CD1c-positive myeloid dendritic cell (primary cell): ENCODE data around the gene SCG3.

Experiments
- DNase-seq: peaks from one replicate; pipeline ENCODE4 v3.0.0-alpha.2; 2016; ENCODE audit errors: extremely low spot score

SCG3 gene

DNA sequence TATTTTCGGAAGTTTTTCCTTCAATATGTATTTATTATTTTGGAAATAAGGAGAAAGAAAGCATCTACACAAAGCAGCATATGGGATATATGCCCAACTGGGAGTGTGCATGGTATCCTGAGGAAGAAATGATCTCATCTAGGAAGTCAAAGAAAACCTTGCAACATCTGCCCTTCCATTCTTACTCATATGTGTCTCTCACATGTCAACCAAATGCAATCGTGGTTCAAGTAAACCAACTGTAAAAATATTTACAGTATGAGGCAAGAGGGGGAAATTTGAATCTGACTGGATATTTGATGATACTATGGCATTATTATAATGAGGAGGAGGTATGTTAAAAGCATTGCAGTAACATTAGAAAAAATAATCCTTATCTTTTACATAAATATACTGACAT, 3.2 kb upstream of the SCG3 start:
- peak; percentile 58 for DNase-seq

DNA sequence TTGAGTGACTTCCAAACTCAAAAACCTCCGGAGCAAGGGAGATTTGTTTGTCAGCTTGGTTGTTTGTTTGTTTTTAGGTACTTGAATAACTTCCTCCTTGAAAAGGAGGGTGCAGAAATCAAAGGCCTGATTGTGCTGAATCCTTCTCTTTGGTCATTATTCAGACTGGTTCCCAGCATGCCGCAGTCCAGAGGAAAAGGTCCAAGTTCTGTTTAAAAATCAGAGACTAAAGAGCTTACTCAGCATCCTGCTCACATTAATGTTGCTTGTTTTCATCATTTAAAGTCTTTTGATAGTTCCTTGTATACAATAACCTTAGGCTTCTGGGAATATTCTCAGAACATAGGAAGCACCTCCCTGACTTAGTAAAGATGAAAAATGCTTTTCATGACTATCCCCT, 982 bp upstream of the SCG3 start:
- no peak for DNase-seq

DNA sequence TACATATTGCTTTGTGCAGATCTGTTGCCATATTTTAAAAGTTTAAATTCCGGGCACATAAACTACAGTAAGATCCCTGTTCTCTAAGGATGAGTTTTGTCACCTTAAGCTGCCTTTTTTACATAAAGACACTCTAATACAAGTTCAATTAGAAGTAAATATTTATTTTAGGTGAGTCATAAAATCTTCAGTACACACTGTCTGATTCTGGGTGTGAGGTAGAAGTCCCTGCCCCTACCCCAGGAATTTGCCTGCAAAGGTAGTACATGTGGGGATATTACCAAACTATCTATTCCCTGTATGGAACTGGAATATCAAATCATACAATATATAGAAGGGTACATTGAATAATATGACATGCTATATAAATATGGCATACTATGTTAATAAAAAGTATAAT, 6.3 kb downstream of the SCG3 start:
- no peak for DNase-seq

DNA sequence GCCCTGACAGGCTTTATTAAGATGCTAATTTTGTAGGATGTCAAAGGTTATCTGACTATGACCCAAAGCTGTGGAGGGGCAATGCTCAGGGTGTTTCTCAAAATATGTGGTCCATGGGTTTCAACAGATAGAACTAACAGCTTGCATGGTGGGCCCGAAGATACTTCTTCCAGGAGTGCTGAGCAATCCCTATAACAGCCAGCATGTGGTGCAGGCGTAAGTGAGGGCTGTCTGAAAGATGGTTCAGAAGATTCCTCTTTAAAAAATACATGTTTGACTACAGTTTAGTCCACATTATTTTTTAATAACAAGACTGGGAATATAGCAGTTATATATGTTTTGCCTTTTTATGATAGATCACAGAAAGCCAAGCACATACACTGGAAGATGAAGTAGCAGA, 7.6 kb downstream of the SCG3 start:
- DNase-seq = no peak

DNA sequence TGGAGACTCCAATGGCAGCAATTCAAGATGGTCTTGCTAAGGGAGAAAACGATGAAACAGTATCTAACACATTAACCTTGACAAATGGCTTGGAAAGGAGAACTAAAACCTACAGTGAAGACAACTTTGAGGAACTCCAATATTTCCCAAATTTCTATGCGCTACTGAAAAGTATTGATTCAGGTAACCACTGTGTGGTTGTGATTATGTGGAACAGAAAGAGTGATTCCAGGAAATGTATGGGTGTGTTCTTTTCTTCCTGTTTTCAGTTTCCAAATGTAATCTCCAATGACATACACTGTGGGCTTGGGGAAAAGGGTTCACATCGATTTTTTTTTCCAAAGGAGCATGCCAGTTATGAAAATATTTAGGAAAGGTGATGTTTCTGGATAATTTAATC, 10.9 kb downstream of the SCG3 start:
- peak; percentile 79 for DNase-seq

DNA sequence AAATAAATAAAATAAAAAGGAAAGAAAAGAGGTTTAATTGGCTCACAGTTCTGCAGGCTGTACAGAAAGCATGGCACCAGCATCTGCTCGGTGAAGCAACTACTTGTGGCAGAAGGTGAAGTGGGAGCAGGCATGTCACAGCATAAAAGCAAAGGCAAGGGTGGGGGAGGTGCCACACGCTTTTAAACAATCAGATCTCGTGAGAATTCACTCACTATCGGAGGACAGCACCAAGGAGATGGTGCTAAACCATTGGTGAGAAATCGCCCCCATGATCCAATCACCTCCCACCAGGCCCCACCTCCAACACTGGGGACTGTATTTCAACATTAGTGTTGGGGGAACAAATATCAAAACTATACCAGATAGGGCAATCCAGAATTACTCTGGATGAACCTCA, 15.3 kb downstream of the SCG3 start:
- no peak for DNase-seq

DNA sequence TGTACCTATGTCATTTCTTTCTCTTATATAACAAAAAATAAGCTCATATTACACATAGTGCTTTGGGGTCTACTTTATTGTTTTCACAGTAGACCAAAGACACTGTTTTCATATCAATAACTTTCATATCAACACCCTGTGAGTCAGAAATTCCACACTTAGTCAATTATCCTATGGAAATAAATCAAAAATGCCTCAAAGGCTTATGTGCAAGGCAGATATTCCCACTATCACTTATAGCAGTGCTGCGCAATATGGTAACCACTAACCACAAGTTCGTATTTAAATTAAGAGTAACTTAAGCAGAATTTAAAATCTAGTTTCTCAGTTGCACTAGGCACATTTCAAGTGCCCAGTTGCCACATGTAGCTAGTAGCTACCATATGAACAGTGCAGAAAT, 15.9 kb downstream of the SCG3 start:
- no peak for DNase-seq

DNA sequence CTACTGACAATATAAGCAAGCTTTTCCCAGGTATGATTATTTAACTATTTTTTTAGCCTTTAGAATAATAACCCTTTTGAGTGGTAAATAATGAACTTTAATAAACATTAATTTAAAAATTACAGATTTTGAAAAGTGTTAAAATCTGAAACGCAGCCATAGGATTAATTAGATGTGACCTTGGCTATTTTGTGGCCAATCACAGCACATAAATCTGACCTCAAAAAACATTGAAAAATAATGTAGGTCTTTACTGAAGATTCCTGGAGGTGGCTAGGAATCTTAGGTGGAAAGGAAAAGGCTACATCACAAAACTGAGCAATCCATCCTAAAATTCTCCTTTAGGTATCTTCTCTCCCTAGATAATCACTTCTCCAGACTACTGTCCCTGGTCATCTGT, 18.1 kb downstream of the SCG3 start:
- DNase-seq = no peak

DNA sequence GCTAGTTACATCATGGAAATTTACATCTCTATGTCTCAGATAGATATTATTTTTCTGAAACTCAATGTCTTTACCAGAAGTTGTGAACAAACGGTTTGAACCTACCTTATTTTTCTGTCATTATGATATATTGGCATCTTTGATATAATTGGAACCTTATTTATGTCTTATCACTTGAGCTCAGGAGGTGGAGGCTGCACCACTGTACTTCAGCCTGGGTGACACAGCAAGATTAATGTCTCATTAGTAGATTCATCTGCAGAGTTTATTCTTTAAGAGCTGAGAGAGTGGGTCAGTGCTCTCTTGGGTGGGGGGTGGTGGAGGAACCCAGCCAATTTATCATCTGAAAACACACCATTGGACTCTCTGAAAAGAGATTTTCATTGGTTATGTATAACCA, 21.4 kb downstream of the SCG3 start:
- DNase-seq = no peak

DNA sequence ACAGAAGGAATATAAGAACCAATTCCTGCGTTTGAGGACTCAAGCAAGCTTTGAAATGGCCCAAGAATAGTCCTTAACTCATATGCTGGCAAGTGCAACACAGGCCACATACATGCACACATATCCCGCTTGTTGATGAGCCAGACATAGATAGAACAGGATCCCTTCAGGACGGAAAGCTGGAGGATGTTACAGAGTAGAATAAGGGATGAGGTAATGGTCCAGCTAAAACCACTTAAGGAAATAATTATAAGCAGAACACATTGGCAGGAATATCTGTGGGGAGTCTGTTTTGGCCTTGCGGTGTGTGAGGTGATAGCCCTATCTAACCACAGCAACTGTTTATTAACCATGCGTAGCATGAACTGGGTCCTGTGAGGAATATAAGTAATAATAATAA, 25.0 kb downstream of the SCG3 start:
- DNase-seq = no peak

DNA sequence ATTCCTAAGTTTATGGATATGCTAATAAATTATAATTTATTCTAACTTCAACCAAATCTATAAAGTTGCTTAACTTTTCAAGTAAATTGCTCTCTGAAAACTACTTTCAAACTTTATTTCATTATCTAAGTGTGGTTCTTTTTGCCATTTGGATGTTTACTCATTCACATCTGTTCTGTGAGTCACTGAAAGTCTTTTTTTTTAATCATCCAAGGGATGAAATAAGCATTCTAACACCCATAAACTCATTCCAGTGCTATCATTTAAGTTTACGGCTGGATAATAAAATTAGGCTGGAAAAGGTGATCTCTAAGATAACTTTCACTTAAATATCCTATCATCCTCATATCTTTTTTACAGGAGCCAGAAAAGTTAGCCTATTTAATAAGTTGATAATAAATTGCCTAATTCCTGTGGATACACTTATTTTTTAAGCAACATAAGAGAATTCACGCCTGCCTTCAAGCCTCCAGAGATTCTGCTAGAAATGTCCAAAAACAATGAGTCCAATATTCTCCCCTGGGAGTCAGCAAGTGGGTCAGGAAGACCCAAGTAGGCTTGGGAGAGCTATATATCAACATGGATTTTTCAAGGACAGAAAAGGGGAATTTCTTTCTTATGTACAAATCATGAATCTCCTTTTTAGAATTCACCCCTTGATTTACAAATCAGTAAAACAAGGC, 25.8 kb downstream of the SCG3 start:
- no peak for DNase-seq

DNA sequence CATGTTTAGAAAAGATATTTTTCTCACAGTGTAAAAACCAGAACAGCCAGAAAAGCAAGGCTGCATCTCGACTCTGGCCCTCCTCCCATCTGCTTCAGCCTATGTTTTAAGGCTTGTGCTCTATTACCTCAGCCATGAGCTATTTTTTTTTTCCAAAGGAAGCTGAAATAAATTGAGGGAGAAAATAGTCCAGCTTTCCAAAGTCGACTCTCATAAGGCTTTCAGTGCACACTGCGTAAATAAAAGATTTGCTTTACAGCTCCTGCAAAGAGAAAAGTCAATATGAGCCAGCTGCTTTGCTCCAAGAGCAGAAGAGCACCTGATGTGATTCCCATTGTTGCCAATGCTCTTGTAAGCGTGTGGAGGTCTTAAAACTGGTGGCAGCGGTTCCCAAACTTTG, 26.7 kb downstream of the SCG3 start:
- no peak for DNase-seq

DNA sequence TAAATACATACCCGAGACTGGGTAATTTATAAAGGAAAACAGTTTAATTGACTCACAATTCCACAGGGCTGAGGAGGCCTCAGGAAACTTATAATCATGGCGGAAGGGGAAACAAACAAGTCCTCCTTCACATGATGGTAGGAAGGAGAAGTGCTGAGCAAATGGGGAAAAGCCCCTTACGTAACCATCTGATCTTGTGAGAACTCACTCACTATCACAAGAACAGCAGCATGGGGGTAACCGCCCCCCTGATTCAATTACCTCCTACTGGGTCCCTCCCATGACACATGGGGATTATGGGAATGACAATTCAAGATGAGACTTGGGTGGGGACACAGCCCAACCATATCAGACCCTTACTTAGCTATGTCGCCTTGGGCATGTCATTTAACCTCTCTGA, 27.7 kb downstream of the SCG3 start:
- peak; percentile 21 for DNase-seq

DNA sequence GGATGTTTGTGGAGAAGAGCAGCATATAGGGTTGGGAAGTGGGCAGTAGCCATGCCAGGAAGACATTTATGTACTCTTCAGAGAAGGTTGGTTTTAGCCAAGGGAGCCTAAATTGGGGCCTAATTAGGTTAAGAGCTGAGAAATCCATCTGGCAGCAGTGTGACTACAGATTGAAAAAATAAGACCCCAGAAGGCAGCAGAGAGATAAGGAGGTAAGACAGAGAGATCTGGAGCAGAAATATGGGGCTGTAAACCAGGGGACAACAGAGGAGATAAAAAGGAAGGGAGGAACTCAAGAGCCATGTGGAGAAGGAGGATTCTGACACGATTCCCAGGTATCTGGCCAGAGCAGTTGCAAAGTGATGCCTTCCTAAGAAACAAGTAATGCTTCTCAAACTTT, 32.9 kb downstream of the SCG3 start:
- DNase-seq = no peak

DNA sequence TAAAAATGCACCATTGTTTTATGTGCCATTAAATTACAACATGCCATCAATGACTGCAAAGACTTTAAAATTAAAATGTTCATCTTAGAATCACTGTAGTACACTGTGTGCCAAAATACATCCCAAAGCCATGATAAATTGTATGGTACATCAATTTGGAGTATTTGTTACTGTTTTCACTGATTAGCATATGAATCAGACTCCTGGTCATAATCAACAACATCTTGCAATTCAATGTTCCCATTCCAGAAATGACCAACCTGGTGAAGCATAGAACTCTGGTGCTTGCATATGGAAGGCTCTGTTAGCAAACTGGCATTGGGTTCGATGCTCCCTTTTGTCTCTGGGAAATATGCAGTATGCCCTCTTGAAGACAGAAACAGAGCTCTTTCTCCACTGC, 33.6 kb downstream of the SCG3 start:
- no peak for DNase-seq

DNA sequence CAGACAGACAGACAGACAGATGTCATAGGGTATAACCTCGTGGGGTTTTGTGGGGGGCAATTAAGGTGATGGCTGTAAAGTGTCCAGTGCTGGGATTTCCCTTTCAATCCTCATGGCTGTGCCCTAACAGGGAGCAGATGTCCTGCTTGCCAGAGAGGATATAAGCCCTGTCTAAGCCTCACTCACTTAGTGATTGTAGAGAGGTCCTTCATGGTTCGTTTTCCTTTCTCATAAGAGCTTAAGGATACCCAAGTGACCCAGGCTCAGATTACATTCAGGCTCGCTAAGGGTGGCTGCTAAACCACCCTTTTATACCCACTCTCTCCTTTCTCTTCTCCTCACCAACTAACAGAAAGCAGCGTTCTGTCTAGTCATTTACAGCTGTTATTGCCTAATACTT, 36.9 kb downstream of the SCG3 start:
- no peak for DNase-seq

DNA sequence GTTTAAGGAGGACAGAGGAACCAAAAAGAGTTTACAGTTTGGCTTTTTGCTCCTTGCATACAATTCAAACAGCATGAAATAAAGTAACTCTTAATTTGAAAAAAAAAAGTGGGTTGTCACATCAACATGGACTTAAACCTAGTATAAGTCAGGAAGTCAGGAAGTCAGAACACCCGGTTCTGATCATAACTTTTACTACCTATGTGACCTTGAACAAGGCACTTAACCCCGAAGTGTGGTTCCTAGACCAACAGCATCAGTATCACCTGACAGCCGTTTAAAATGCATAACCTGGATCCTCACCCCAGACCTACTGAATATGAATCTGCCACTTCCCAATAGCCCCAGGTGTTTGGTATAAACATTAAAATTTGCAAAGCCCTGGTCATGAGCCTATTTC, 37.4 kb downstream of the SCG3 start:
- DNase-seq = no peak

DNA sequence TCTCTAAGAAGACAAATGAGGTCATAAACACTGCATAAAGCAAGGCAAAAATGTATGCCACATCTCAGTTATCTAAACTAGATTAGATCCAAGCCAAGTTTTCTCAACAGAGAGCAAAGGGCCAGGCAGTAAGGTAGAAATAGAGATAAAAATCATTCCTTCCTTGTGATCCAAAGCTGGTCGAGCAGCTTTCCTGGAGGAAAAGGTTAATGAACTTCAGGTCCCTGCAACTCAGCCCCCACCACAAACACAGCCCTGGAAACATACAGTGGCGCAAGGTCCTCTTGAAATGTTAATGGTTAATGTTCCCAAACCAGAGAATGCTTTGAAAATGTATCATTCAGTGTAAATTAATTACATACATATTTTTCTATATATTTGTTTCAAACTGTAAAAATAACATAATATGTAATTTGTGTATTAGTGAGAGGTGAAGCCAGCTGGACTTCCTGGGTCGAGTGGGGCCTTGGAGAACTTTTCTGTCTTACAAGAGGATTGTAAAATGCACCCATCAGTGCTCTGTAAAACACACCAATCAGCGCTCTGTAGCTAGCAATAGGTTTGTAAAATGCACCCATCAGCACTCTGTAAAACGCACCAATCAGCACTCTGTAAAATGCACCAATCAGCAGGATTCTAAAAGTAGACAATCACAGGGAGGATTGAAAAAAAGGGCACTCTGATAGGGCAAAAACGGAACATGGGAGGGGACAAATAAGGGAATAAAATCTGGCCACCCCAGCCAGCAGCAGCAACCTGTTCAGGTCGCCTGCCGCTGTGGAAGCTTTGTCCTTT, 39.1 kb downstream of the SCG3 start:
- no peak for DNase-seq

DNA sequence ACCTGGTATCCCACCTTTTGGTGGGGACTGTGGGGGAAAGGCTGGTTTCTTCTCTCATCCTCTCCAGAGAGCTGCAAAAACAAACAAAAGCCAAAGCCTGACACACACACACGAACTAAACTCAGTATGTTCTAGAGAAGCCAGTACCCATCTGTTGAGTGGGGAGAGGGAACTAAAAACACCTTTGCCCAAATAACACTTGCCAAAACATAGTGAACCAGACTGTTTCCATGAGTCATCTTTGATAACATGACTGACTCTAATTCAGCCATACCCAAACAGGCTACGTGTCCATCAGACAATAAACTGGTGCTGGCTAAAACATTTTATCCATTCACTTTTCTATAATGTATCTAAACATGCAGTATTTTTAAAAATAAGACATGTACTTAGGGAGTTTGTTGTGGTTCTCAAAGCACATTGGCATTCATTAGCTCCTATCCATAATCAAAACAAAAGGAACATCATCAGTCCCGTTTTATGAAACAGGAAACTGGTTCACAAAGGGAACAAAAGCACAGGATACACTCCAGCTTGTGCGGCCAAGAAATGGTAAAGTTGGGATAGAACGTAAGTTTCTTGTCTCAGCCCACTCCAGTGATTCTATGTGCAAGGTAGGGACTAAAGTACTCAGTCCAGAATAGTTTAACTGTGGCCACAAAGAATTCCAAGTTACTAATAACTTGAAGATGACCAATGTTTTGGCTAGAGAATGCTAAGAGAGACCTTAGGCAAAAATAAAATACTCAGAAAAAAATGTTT, 40.1 kb downstream of the SCG3 start:
- DNase-seq = no peak

DNA sequence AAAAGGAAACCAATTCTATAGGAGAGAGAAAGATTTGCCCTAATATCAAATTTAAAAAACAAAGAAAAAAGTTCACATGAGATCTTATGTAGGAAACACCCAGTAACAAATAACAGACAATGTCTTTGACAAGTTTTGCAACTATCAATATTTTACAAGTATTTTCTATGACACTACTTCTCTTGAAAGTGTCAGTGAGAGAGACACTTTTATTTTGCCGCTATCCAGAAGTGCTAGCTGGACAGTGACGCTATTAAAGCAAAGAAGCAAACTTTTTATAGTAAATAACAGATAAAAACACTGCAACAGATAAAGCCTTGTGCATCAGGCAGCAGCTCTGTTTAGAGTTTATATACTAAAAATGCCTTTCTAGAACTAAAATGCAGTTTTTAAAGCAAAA, 42.9 kb downstream of the SCG3 start:
- DNase-seq = no peak

DNA sequence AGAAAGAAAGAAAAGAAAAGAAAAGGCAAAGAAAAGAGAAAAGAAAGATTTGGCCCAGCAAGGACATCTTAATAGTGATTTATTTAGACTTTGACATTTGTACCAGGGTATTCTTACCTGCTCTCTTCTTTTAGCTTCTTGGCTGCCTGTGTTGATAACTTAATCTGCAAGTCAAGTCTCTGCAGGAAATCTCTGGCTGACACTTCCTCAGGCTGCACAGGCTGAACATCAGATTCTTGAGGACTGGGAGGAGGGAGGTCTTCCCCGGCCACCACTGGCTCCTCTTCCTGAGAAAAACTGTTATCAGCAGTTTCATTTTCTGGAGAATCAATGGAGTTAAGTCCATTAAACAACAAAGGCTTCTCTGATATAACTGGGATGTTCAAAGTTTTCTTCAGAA, 43.4 kb downstream of the SCG3 start:
- DNase-seq = no peak

DNA sequence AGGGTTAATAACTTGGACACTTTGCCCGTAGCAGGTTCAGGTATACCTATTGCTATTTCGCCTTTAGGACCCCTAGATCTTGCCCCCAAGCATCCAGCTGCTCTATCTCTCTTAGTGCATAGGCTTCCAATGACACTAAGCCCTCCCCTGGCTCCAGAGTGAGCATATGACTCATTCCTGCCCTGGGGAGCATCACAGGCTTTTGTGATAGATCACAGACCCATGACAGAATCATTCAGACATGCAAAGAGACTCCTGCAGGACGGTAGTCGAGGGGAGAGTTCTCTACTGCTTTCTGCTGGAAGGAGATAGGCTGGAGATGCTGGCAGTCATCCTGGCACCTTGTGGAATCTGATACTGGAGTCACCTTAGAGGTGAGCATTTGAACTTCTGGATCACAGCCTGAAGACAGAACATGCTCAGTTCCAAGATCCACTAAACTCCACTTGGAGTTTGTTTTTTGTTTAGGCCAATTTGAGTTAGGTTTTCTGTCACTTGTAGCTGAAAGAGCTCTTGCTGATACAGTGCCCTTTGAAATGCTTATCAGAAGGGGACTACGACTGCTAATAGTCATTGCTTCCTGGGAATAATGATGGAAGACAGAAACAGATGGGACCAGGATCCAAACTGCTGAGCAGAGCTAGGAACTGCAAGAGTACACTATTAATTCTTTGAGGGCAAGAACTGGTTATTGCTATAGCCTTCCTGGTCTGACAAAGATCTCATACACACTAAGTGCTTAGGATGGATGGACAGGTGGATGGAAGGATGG, 45.2 kb downstream of the SCG3 start:
- no peak for DNase-seq
